Panc1 (cell line): ENCODE data around the gene PRTN3. TPM values are rescaled to one million over a fixed set of nuclear protein-coding genes. Genes with fewer than 3 reads are reported as not detected.

Experiments used
- ATAC-seq: fragments of 200-7000 bp; cut with Tn5 transposase; 2 replicates; pipeline ENCODE4 v1.9.1; 2020; ENCODE audit warnings: mild to moderate bottlenecking, moderate library complexity
- BruUV-seq: library from RNA; stranded (reverse); fragments of 400-500 nt; replicated peaks from 2 replicates; lab custom pipeline; 2021; lab: Mats Ljungman, UMichigan
- CTCF ChIA-PET: fragments of 300-600 bp; sonication (Branson Sonifier 250); formaldehyde crosslinking; loops from one replicate; lab custom pipeline; 2022; ENCODE audit warnings: antibody characterized with exemption; lab: Charles Lee
- POLR2A ChIA-PET: fragments of 300-600 bp; sonication (Branson Sonifier 250); formaldehyde crosslinking; loops from one replicate; lab custom pipeline; 2022; ENCODE audit warnings: antibody characterized with exemption; lab: Charles Lee
- DNase-seq: peaks from one replicate; pipeline ENCODE4 v3.0.0-alpha.2; 2010; ENCODE audit warnings: low read depth, low spot score
- H3K27ac ChIP-seq: 2 replicates; pipeline ENCODE4 v1.5.1; 2011; ENCODE audit warnings: mild to moderate bottlenecking, low read length, inconsistent platforms
- H3K27me3 ChIP-seq: fragments of 200-500 bp; sonication (Bioruptor generic); 2 replicates; pipeline ENCODE4 v1.6.0; 2014; ENCODE audit warnings: low read length, inconsistent platforms; ENCODE audit not compliant: control insufficient read depth, insufficient read depth
- H3K36me3 ChIP-seq: fragments of 200-500 bp; sonication (Bioruptor generic); 2 replicates; pipeline ENCODE4 v1.5.1; 2014; ENCODE audit warnings: inconsistent platforms, mild to moderate bottlenecking, low read length, moderate library complexity; ENCODE audit not compliant: control insufficient read depth, insufficient read depth
- H3K4me1 ChIP-seq: 2 replicates; pipeline ENCODE4 v1.5.1; 2011; ENCODE audit warnings: inconsistent platforms, mild to moderate bottlenecking, low read length, moderate library complexity; ENCODE audit not compliant: control insufficient read depth, insufficient read depth
- H3K4me3 ChIP-seq, 2 experiments: 2 replicates each; pipeline ENCODE4 v1.5.1; 2011 to 2012; ENCODE audit warnings: low read depth in 2 of 2, low read length in 2 of 2, mild to moderate bottlenecking in 2 of 2, inconsistent platforms in 1 of 2, moderate library complexity in 1 of 2
- H3K9me3 ChIP-seq: fragments of 200-500 bp; sonication (Bioruptor generic); 2 replicates; pipeline ENCODE4 v1.5.1; 2014; ENCODE audit warnings: low read depth, mild to moderate bottlenecking, inconsistent platforms, low read length, moderate library complexity; ENCODE audit not compliant: control insufficient read depth, insufficient read depth
- POLR2AphosphoS5 ChIP-seq: IDR thresholded peaks from 2 replicates; pipeline ENCODE4 v1.6.1; 2012; ENCODE audit warnings: mild to moderate bottlenecking, low read depth, low read length, moderate library complexity
- SIN3A ChIP-seq: IDR thresholded peaks from 2 replicates; pipeline ENCODE4 v1.6.1; 2012; ENCODE audit warnings: low read depth, mild to moderate bottlenecking, low read length, moderate library complexity, borderline replicate concordance; ENCODE audit not compliant: insufficient read depth
- TCF7L2 ChIP-seq: IDR thresholded peaks from 2 replicates; pipeline ENCODE4 v1.6.1; 2011; ENCODE audit warnings: mild to moderate bottlenecking, low read depth, low read length, inconsistent platforms
- in situ Hi-C: cut with HindIII; loops from 2 replicates; pipeline ENCODE4 v1.10.0; 2016; ENCODE audit warnings: low sequenced_read_pairs, low pct_unique_long_range_greater_than_20kb
- intact Hi-C: fragments of 100-400 bp; cut with micrococcal nuclease; formaldehyde crosslinking; loops from one replicate; pipeline ENCODE4 v1.10.0; 2022; ENCODE audit not compliant: unreplicated experiment
- total RNA-seq: library from RNA; stranded (reverse); gene quantifications from one replicate; pipeline ENCODE4 v1.2.1, GENCODE V29; 2021; ENCODE audit not compliant: unreplicated experiment
- TF ChIP-seq, protein P1 (sequence below): fragments of 450-650 bp; IDR thresholded peaks from 2 replicates; pipeline ENCODE4 v1.5.1; 2017; ENCODE audit warnings: mild to moderate bottlenecking
- TF ChIP-seq, protein P2 (sequence below), 2 experiments: IDR thresholded peaks; 2 replicates each; pipeline ENCODE4 v1.6.1; 2011 to 2012; ENCODE audit warnings: low read depth in 2 of 2, control low read depth in 1 of 2, low read length in 1 of 2, mild to moderate bottlenecking in 1 of 2, moderate library complexity in 1 of 2; ENCODE audit not compliant: insufficient read depth in 1 of 2

Gene PRTN3
- total RNA-seq, 1 experiment from 2014 or later, result 1.5 TPM

DNA sequence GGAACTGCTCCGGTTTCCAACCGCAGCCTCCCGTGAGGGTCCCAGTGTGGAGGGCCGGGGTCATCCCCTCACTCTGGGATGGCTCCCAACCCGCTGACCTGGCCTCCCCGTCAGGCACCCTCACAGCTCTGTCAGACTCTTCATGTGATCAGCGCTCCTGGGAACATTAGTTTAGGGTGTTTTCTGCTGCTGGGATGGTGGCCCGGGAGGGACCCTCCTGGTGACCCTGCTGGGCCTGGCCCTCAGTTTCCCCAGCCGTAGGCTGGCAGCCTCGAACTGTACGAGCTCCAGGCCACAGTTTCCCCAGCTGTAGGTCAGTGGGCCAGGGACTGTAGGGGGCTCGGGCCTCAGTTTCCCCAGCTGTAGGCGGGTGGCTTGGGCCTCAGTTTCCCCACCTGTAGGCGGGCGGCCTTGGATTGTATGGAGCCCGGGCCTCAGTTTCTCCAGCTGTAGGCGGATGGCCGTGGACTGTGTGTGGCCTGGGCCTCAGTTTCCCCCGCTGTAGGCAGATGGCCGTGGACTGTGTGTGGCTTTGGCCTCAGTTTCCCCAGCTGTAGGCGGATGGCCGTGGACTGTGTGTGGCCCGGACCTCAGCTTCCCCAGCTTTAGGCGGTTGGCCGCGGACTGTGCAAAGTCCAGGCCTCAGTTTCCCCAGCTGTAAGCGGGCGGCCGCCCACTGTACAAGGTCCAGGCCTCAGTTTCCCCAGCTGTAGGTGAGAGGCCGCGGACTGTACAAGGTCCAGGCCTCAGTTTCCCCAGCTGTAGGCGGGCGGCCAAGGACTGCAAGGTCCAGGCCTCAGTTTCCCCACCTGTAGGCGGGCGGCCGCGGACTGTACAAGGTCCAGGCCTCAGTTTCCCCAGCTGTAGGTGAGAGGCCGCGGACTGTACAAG, 44.9 kb upstream of the PRTN3 start:
- no TSS peak for BruUV-seq
- CTCF ChIA-PET, result interaction anchor here (0.7 kb wide), 1 partner anchor 38 kb away, joined by 3 read pairs; no protein-coding TSS in a partner anchor
- Histone ChIP-seq H3K36me3 (peaks cover 13% of the 10 kb centered on the region), H3K4me1 (peaks cover 13% of the 10 kb centered on the region), H3K4me3 (peak overlapping the region; percentile 53 to 60), H3K27ac (peak overlapping the region; percentile 84), H3K27me3 (no peaks in the 10 kb centered on the region), H3K9me3 (no peaks in the 10 kb centered on the region)
- in situ Hi-C loops, result no loop called here
- POLR2A ChIA-PET, result no interaction called here
- DNase-seq (no peak), ATAC-seq (no peak)
- intact Hi-C loops, result no loop called here
- TF ChIP-seq, protein P1, sequence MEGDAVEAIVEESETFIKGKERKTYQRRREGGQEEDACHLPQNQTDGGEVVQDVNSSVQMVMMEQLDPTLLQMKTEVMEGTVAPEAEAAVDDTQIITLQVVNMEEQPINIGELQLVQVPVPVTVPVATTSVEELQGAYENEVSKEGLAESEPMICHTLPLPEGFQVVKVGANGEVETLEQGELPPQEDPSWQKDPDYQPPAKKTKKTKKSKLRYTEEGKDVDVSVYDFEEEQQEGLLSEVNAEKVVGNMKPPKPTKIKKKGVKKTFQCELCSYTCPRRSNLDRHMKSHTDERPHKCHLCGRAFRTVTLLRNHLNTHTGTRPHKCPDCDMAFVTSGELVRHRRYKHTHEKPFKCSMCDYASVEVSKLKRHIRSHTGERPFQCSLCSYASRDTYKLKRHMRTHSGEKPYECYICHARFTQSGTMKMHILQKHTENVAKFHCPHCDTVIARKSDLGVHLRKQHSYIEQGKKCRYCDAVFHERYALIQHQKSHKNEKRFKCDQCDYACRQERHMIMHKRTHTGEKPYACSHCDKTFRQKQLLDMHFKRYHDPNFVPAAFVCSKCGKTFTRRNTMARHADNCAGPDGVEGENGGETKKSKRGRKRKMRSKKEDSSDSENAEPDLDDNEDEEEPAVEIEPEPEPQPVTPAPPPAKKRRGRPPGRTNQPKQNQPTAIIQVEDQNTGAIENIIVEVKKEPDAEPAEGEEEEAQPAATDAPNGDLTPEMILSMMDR, result no peak
- TF ChIP-seq TCF7L2 (no peak), POLR2AphosphoS5 (no peak), SIN3A (no peak)
- TF ChIP-seq, protein P2, sequence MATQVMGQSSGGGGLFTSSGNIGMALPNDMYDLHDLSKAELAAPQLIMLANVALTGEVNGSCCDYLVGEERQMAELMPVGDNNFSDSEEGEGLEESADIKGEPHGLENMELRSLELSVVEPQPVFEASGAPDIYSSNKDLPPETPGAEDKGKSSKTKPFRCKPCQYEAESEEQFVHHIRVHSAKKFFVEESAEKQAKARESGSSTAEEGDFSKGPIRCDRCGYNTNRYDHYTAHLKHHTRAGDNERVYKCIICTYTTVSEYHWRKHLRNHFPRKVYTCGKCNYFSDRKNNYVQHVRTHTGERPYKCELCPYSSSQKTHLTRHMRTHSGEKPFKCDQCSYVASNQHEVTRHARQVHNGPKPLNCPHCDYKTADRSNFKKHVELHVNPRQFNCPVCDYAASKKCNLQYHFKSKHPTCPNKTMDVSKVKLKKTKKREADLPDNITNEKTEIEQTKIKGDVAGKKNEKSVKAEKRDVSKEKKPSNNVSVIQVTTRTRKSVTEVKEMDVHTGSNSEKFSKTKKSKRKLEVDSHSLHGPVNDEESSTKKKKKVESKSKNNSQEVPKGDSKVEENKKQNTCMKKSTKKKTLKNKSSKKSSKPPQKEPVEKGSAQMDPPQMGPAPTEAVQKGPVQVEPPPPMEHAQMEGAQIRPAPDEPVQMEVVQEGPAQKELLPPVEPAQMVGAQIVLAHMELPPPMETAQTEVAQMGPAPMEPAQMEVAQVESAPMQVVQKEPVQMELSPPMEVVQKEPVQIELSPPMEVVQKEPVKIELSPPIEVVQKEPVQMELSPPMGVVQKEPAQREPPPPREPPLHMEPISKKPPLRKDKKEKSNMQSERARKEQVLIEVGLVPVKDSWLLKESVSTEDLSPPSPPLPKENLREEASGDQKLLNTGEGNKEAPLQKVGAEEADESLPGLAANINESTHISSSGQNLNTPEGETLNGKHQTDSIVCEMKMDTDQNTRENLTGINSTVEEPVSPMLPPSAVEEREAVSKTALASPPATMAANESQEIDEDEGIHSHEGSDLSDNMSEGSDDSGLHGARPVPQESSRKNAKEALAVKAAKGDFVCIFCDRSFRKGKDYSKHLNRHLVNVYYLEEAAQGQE (IDR thresholded peaks at IDR 0.05; ENCODE audit: insufficient read depth in 1 of 2, low read depth in 2 of 2, low read length in 1 of 2), result no peak

DNA sequence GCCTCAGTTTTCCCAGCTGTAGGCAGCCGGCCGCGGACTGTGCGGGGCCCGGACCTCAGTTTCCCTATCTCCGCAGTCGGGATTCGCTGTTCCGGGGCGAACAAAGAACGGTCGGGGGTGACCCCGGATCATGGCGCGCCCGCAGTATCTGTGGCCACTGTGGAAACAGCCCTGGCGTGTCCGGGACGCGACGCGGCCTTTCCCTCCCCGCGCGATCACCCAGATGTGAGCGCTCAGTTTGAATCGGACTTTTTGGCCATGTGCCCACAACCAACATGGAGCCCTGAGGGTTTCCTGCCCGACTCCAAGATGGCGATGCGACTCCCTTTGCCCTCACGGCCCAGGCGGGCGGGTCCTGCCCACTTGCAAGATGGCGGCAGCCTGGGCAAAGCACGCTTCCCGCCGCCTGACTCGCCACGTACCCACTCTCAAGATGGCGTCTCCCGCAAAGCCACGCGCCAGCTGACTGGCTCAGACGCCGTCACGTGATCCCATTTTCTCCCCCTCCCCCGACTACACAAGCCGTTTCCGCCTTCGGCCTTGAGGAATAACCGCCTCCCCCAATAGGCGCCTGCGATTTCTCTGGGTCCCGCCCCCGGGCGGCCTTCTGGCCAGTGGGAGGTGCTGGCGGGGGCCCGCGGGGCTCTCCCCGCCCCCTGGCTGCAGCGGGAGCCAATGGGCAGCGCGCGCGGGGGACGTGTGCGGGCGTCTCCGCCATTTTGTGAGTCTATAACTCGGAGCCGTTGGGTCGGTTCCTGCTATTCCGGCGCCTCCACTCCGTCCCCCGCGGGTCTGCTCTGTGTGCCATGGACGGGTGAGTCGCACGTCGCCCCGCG, 43.9 kb upstream of the PRTN3 start, which contains the start of gene PTBP1:
Gene PTBP1, plus strand, starts transcription at position 761 of the 836 bp plus-strand sequence. Its CDS starts 46 bp downstream, at position 807.
- H3K9me3 ChIP-seq, result no peaks in the 10 kb centered on the region
- CTCF ChIA-PET, result interaction anchor here (0.6 kb wide), 1 partner anchor 22 kb away, joined by 4 read pairs; no protein-coding TSS in a partner anchor
- TF ChIP-seq TCF7L2, result no peak
- TF ChIP-seq SIN3A, result 0 out of 2 replicates have a peak, but pooled peaks have one; percentile 8
- peak; percentile 61 for TF ChIP-seq POLR2AphosphoS5
- H3K27me3 ChIP-seq, result no peaks in the 10 kb centered on the region
- POLR2A ChIA-PET, result no interaction called here
- in situ Hi-C loops (no loop called here), intact Hi-C loops (no loop called here)
- ATAC-seq, result peak; percentile 85
- peak; percentile 98 for DNase-seq
- BruUV-seq, result no TSS peak
- H3K4me3 ChIP-seq, result peak within 1 kb of the TSS; percentile 82 to 87
- peak within 1 kb of the TSS; percentile 89 for H3K27ac ChIP-seq
- H3K36me3 ChIP-seq, result peaks cover 13% of the 10 kb centered on the region
- peaks cover 17% of the 10 kb centered on the region for H3K4me1 ChIP-seq
